Measurements from ENCODE around the gene SLC8A3. TPM values are rescaled to one million over a fixed set of nuclear protein-coding genes. Genes with fewer than 3 reads are reported as not detected.
A peak's percentile ranks its signal among the peaks of the same experiment; 100 is the strongest.

The SLC8A3 gene
- total and polyA plus RNA-seq, 2 of the 13 experiments (the other 11 are each of a cell fraction or from before 2014, with no cell fraction given) = 0.01 to 0.02 TPM

- TF ChIP-seq, protein P1, sequence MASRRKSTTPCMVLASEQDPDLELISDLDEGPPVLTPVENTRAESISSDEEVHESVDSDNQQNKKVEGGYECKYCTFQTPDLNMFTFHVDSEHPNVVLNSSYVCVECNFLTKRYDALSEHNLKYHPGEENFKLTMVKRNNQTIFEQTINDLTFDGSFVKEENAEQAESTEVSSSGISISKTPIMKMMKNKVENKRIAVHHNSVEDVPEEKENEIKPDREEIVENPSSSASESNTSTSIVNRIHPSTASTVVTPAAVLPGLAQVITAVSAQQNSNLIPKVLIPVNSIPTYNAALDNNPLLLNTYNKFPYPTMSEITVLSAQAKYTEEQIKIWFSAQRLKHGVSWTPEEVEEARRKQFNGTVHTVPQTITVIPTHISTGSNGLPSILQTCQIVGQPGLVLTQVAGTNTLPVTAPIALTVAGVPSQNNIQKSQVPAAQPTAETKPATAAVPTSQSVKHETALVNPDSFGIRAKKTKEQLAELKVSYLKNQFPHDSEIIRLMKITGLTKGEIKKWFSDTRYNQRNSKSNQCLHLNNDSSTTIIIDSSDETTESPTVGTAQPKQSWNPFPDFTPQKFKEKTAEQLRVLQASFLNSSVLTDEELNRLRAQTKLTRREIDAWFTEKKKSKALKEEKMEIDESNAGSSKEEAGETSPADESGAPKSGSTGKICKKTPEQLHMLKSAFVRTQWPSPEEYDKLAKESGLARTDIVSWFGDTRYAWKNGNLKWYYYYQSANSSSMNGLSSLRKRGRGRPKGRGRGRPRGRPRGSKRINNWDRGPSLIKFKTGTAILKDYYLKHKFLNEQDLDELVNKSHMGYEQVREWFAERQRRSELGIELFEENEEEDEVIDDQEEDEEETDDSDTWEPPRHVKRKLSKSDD (CRISPR knock-in tag; IDR thresholded peaks at IDR 0.05; ENCODE audit: low read depth) = no peak
- TF ChIP-seq ZNF331 (CRISPR knock-in tag; IDR thresholded peaks at IDR 0.05) (no peak), ARID5B (CRISPR knock-in tag; IDR thresholded peaks at IDR 0.05) (no peak), SRSF1 (optimal IDR thresholded peaks at IDR 0.05; ENCODE audit: low read depth, low read length) (no peak), FOXJ3 (CRISPR knock-in tag; IDR thresholded peaks at IDR 0.05; ENCODE audit: borderline replicate concordance) (no peak), ZNF17 (CRISPR knock-in tag; IDR thresholded peaks at IDR 0.05) (no peak), ZBTB46 (CRISPR knock-in tag; IDR thresholded peaks at IDR 0.05; ENCODE audit: borderline replicate concordance) (no peak), ZNF546 (CRISPR knock-in tag; conservative IDR thresholded peaks at IDR 0.05) (no peak), MXD1 (CRISPR knock-in tag; IDR thresholded peaks at IDR 0.05) (no peak), GATAD2A (CRISPR knock-in tag; IDR thresholded peaks at IDR 0.05) (0 out of 2 replicates have a peak, but pooled peaks have one; percentile 22), ZNF383 (CRISPR knock-in tag; IDR thresholded peaks at IDR 0.05; ENCODE audit: borderline replicate concordance) (no peak), SNAPC2 (CRISPR knock-in tag; IDR thresholded peaks at IDR 0.05) (no peak), ONECUT2 (CRISPR knock-in tag; IDR thresholded peaks at IDR 0.05) (peak; percentile 60), PRMT3 (CRISPR knock-in tag; IDR thresholded peaks at IDR 0.05; ENCODE audit: borderline replicate concordance, low read depth) (no peak), SOX6 (IDR thresholded peaks at IDR 0.05) (no peak), SOX6 (CRISPR knock-in tag; IDR thresholded peaks at IDR 0.05) (0 out of 2 replicates have a peak, but pooled peaks have one; percentile 26), JUND (CRISPR knock-in tag; IDR thresholded peaks at IDR 0.05) (no peak), ZNF343 (CRISPR knock-in tag; IDR thresholded peaks at IDR 0.05) (no peak)
- TF ChIP-seq, protein P2, sequence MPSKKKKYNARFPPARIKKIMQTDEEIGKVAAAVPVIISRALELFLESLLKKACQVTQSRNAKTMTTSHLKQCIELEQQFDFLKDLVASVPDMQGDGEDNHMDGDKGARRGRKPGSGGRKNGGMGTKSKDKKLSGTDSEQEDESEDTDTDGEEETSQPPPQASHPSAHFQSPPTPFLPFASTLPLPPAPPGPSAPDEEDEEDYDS (CRISPR knock-in tag; IDR thresholded peaks at IDR 0.05) = no peak
- TF ChIP-seq, protein P3, sequence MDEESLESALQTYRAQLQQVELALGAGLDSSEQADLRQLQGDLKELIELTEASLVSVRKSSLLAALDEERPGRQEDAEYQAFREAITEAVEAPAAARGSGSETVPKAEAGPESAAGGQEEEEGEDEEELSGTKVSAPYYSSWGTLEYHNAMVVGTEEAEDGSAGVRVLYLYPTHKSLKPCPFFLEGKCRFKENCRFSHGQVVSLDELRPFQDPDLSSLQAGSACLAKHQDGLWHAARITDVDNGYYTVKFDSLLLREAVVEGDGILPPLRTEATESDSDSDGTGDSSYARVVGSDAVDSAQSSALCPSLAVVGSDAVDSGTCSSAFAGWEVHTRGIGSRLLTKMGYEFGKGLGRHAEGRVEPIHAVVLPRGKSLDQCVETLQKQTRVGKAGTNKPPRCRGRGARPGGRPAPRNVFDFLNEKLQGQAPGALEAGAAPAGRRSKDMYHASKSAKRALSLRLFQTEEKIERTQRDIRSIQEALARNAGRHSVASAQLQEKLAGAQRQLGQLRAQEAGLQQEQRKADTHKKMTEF (CRISPR knock-in tag; IDR thresholded peaks at IDR 0.05) = no peak
These were observed 131.1 kb downstream of the SLC8A3 start (continued) for GRCh38 chr14:70057519-70058136.
